Measurements from ENCODE around the gene ATP2A3. TPM values are rescaled to one million over a fixed set of nuclear protein-coding genes. Genes with fewer than 3 reads are reported as not detected.
A peak's percentile ranks its signal among the peaks of the same experiment; 100 is the strongest.

Gene ATP2A3
- total RNA-seq, 1 experiment from 2014 or later = 4.5 TPM

DNA sequence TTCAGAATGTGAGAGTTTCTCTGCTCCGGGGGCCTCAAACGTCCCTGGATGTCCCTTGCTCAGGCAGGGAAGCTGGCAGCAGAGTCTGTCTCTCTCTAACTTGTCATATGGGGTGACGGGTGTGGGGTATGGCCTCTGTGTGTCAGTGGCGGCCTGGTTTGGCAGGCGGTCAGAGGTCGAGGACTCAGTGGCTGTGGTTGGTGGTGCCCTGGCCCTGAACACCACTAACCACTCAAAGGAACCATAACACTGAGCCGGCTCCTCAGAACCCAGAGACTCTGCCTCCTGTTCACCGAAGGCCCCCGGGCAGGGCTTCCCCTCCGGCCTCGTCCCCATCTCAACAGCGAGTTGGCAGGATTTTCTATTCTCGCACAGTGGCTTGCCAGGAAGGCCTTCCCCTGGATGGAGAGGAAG lies 48.6 kb downstream of the ATP2A3 start:
- TF ChIP-seq CTCF (IDR thresholded peaks at IDR 0.05; ENCODE audit: unreplicated experiment) = no peak
- no peak overlapping the region for H3K4me3 Mint-ChIP-seq (ENCODE audit: low read depth, unreplicated experiment)
- no peak for DNase-seq
- no peaks in the 10 kb centered on the region for H3K36me3 Mint-ChIP-seq (ENCODE audit: insufficient read depth, unreplicated experiment)
- CTCF ChIA-PET = interaction anchor here (1.2 kb wide), 1 partner anchor 159 kb away, joined by 3 read pairs; no protein-coding TSS in a partner anchor
- no peaks in the 10 kb centered on the region for H3K9me3 Mint-ChIP-seq (ENCODE audit: low read depth, unreplicated experiment)
- intact Hi-C loops (cut with micrococcal nuclease; ENCODE audit: unreplicated experiment) = loop anchor here (10.0 kb wide), 1 partner anchor 159 kb away; no protein-coding TSS in a partner anchor
- H3K27me3 Mint-ChIP-seq (ENCODE audit: unreplicated experiment) = no peaks in the 10 kb centered on the region
- no TSS peak for BruUV-seq (replicated peaks)
- H3K4me1 Mint-ChIP-seq (ENCODE audit: low read depth, unreplicated experiment) = no peaks in the 10 kb centered on the region
- H3K27ac Mint-ChIP-seq (ENCODE audit: unreplicated experiment) = no peak overlapping the region

DNA sequence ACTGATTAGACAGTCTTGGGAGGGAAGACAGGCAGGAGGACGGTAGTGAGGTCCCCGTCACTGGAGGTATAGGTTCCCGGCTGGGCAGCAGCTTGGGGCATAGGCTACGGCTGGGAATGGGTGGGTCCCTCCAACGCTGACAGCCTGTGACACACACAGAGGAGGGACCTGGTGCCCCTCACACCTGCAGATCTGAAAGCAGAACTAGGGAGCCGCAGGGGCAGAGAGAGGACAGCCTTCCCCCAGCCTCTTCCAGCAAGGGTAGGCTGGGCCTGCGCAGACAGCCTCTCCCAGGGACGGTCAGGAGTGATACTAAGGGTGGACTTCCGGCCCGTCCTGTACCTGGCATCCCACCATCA lies 49.9 kb downstream of the ATP2A3 start:
- Mint-ChIP-seq H3K27me3 (ENCODE audit: unreplicated experiment) (no peaks in the 10 kb centered on the region), H3K36me3 (ENCODE audit: insufficient read depth, unreplicated experiment) (no peaks in the 10 kb centered on the region), H3K27ac (ENCODE audit: unreplicated experiment) (no peak overlapping the region), H3K4me3 (ENCODE audit: low read depth, unreplicated experiment) (no peak overlapping the region), H3K4me1 (ENCODE audit: low read depth, unreplicated experiment) (no peaks in the 10 kb centered on the region), H3K9me3 (ENCODE audit: low read depth, unreplicated experiment) (no peaks in the 10 kb centered on the region)
- no TSS peak for BruUV-seq (replicated peaks)
- TF ChIP-seq CTCF (IDR thresholded peaks at IDR 0.05; ENCODE audit: unreplicated experiment) = no peak
- intact Hi-C loops (cut with micrococcal nuclease; ENCODE audit: unreplicated experiment) = loop anchor here (10.0 kb wide), 1 partner anchor 161 kb away; no protein-coding TSS in a partner anchor
- DNase-seq = no peak
- CTCF ChIA-PET = interaction anchor here (0.6 to 1.1 kb wide), 9 partner anchors 12 to 180 kb away, joined by 3 to 5 read pairs (median 4); partner anchors contain the start of genes CAMKK1 and NCBP3

- Mint-ChIP-seq H3K27me3 (ENCODE audit: unreplicated experiment) (no peaks in the 10 kb centered on the region), H3K4me1 (ENCODE audit: low read depth, unreplicated experiment) (no peaks in the 10 kb centered on the region), H3K4me3 (ENCODE audit: low read depth, unreplicated experiment) (no peak overlapping the region), H3K27ac (ENCODE audit: unreplicated experiment) (no peak overlapping the region), H3K36me3 (ENCODE audit: insufficient read depth, unreplicated experiment) (no peaks in the 10 kb centered on the region), H3K9me3 (ENCODE audit: low read depth, unreplicated experiment) (no peaks in the 10 kb centered on the region)
- DNase-seq = peak; percentile 72
- peak; percentile 78 for TF ChIP-seq CTCF (IDR thresholded peaks at IDR 0.05; ENCODE audit: unreplicated experiment)
- intact Hi-C loops (cut with micrococcal nuclease; ENCODE audit: unreplicated experiment) = loop anchor here (10.0 kb wide), 1 partner anchor 161 kb away; no protein-coding TSS in a partner anchor
- CTCF ChIA-PET = interaction anchor here (0.6 to 1.1 kb wide), 10 partner anchors 11 to 181 kb away, joined by 3 to 5 read pairs (median 4); partner anchors contain the start of genes CAMKK1 and NCBP3
- no TSS peak for BruUV-seq (replicated peaks)
Observed at GRCh38 chr17:3913531-3914311, 50.5 kb downstream of the ATP2A3 start.

GRCh38 chr17:3912827-3913226 lies 51.4 kb downstream of the ATP2A3 start:
- no peaks in the 10 kb centered on the region for H3K36me3 Mint-ChIP-seq (ENCODE audit: insufficient read depth, unreplicated experiment)
- no peak overlapping the region for H3K4me3 Mint-ChIP-seq (ENCODE audit: low read depth, unreplicated experiment)
- no peaks in the 10 kb centered on the region for H3K27me3 Mint-ChIP-seq (ENCODE audit: unreplicated experiment)
- DNase-seq = no peak
- CTCF ChIA-PET = interaction anchor here (0.6 kb wide), 2 partner anchors 22 to 831 kb away, joined by 3 to 4 read pairs; no protein-coding TSS in a partner anchor
- H3K4me1 Mint-ChIP-seq (ENCODE audit: low read depth, unreplicated experiment) = no peaks in the 10 kb centered on the region
- intact Hi-C loops (cut with micrococcal nuclease; ENCODE audit: unreplicated experiment) = loop anchor here (10.0 kb wide), 1 partner anchor 162 kb away; no protein-coding TSS in a partner anchor
- BruUV-seq (replicated peaks) = no TSS peak
- H3K9me3 Mint-ChIP-seq (ENCODE audit: low read depth, unreplicated experiment) = no peaks in the 10 kb centered on the region
- TF ChIP-seq CTCF (IDR thresholded peaks at IDR 0.05; ENCODE audit: unreplicated experiment) = no peak
- no peak overlapping the region for H3K27ac Mint-ChIP-seq (ENCODE audit: unreplicated experiment)
